A549 (cell line): ENCODE measurements around the gene ZNF789.

Experiments
- EP300 ChIP-seq, 2 experiments: fragments of >200 bp; sonication (Bioruptor Twin); formaldehyde crosslinking; IDR thresholded peaks; 2 replicates in 1 of 2; 3 replicates in 1 of 2; pipeline ENCODE4 v1.6.1; 2016 to 2017
- RAD21 ChIP-seq, 2 experiments: fragments of >200 bp in 1 of 2; sonication (Bioruptor Twin) in 1 of 2; formaldehyde crosslinking in 1 of 2; IDR thresholded peaks in 1 of 2; conservative IDR thresholded peaks in 1 of 2; 2 replicates in 1 of 2; 3 replicates in 1 of 2; pipeline ENCODE4 v1.6.1; 2012 to 2018; ENCODE audit warnings: inconsistent platforms in 1 of 2
- RCOR1 ChIP-seq: fragments of 150-350 bp; IDR thresholded peaks from 2 replicates; pipeline ENCODE4 v1.6.1; 2014; ENCODE audit warnings: antibody characterized with exemption, low read length, low read depth
- TF ChIP-seq, protein P1 (sequence below): fragments of >200 bp; sonication (Bioruptor Twin); formaldehyde crosslinking; IDR thresholded peaks from 3 replicates; pipeline ENCODE4 v1.5.1; 2016

DNA sequence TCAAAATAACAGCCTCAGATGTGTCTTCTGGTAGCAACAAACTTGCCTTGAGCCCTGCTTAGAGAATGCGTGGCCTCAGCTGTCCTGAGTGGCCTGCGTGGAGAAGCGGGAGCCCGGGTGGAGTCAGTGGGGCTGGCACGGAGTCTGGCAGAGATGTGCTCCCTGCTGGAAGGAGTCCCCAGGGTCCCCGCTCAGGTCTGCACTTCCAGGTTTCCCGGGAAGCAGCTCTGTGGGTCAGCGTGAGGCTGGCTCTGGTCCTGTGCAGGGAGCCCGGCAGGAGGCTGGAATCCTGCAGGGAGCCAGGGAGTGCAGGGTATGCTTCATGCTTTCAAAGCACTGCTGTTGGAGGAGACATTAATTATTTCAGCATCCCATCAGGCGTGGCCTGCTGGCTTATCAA is 23.8 kb upstream of the ZNF789 start:
- TF ChIP-seq, protein P1, sequence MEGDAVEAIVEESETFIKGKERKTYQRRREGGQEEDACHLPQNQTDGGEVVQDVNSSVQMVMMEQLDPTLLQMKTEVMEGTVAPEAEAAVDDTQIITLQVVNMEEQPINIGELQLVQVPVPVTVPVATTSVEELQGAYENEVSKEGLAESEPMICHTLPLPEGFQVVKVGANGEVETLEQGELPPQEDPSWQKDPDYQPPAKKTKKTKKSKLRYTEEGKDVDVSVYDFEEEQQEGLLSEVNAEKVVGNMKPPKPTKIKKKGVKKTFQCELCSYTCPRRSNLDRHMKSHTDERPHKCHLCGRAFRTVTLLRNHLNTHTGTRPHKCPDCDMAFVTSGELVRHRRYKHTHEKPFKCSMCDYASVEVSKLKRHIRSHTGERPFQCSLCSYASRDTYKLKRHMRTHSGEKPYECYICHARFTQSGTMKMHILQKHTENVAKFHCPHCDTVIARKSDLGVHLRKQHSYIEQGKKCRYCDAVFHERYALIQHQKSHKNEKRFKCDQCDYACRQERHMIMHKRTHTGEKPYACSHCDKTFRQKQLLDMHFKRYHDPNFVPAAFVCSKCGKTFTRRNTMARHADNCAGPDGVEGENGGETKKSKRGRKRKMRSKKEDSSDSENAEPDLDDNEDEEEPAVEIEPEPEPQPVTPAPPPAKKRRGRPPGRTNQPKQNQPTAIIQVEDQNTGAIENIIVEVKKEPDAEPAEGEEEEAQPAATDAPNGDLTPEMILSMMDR: no peak
- TF ChIP-seq RAD21 (conservative IDR thresholded peaks at IDR 0.05 in 1 of 2, IDR thresholded peaks at IDR 0.05 in 1 of 2): no peak
- no peak for TF ChIP-seq RCOR1
- TF ChIP-seq EP300 (IDR thresholded peaks at IDR 0.05): no peak
